Transverse colon (tissue), 4 donors: ENCODE results near the gene CLEC4M. TPM values are rescaled to one million over a fixed set of nuclear protein-coding genes. Genes with fewer than 3 reads are reported as not detected.

ENCODE experiments used
- DNase-seq: peaks from one replicate; pipeline ENCODE4 v3.0.0-alpha.2; 2019
- H3K27ac ChIP-seq, 4 donors: fragments of 200-600 bp; sonication (generic); 2 replicates each; pipeline ENCODE4 v1.5.1; 2016 to 2018; ENCODE audit warnings: inconsistent platforms in 4 of 4
- H3K27me3 ChIP-seq: fragments of 200-600 bp; sonication (generic); 2 replicates; pipeline ENCODE4 v1.5.1; 2017; ENCODE audit warnings: inconsistent platforms
- H3K36me3 ChIP-seq, 4 donors: fragments of 200-600 bp; sonication (generic); 2 replicates each; pipeline ENCODE4 v1.5.1; 2017 to 2019; ENCODE audit warnings: inconsistent platforms in 4 of 4
- H3K4me1 ChIP-seq, 4 donors: fragments of 200-600 bp; sonication (generic); 2 replicates each; pipeline ENCODE4 v1.5.1; 2017 to 2020; ENCODE audit warnings: inconsistent platforms in 4 of 4
- H3K4me3 ChIP-seq, 4 donors: fragments of 200-600 bp; sonication (generic); 1 replicate in 1 of 4; 2 replicates in 3 of 4; pipeline versions ENCODE4 v1.5.1 to v1.6.1; 2017 to 2019; ENCODE audit warnings: inconsistent platforms in 4 of 4
- H3K9me3 ChIP-seq, 2 donors: fragments of 200-600 bp; sonication (generic); 2 replicates each; pipeline ENCODE4 v1.5.1; 2017 to 2019; ENCODE audit warnings: inconsistent platforms in 2 of 2
- CTCF ChIP-seq, 5 experiments: fragments of 200-600 bp in 3 of 5; fragments of 450-650 bp in 2 of 5; sonication (generic) in 3 of 5; IDR thresholded peaks; 1 replicate in 2 of 5; 2 replicates in 3 of 5; pipeline ENCODE4 v1.5.1; 2016 to 2017; ENCODE audit warnings: antibody characterized with exemption in 5 of 5, inconsistent platforms in 3 of 5, mild to moderate bottlenecking in 2 of 5, moderate library complexity in 1 of 5
- EP300 ChIP-seq: sonication (generic); formaldehyde crosslinking; IDR thresholded peaks from one replicate; pipeline ENCODE4 v1.6.1; 2017; ENCODE audit warnings: antibody characterized with exemption, low read depth
- POLR2A ChIP-seq: fragments of 450-650 bp; IDR thresholded peaks from one replicate; pipeline ENCODE4 v1.6.1; 2016; ENCODE audit warnings: antibody characterized with exemption, mild to moderate bottlenecking, moderate library complexity
- POLR2AphosphoS5 ChIP-seq, 3 donors: sonication (generic); formaldehyde crosslinking; IDR thresholded peaks; one replicate each; pipeline ENCODE4 v1.6.1; 2016; ENCODE audit warnings: antibody characterized with exemption in 3 of 3
- WGBS, 2 donors: methylation state at CpG; one replicate each; pipeline ENCODE4 v1.1.5; 2018; ENCODE audit warnings: low coverage in 1 of 2; 5-methylcytosine and 5-hydroxymethylcytosine counted together
- in situ Hi-C, 4 donors: fragments of 200-750 bp; cut with MboI; loops; one replicate each; pipeline versions ENCODE4 v1.15.0 to v1.15.1; 2017; ENCODE audit warnings: low sequenced_read_pairs in 3 of 4, low pct_ligation_motif_present in 1 of 4, low pct_unique_long_range_greater_than_20kb in 1 of 4
- intact Hi-C: fragments of 100-400 bp; cut with DNase I; formaldehyde crosslinking; loops from one replicate; pipeline ENCODE4 v1.15.1; 2023; ENCODE audit warnings: low total_unique reads
- total RNA-seq, 4 donors: library from RNA; depleted of rRNA; stranded (reverse); fragments of >200 nt; gene quantifications; one replicate each; pipeline ENCODE4 v1.1.0, GENCODE V29; 2016

CLEC4M gene
- total RNA-seq, 4 donors from 2014 or later, result 0.16 TPM; not detected in 3

GRCh38 chr19:7787141-7787540 lies 24.1 kb downstream of the CLEC4M start:
- Histone ChIP-seq H3K9me3 (peaks cover 0 to 2% of the 10 kb centered on the region in 2 donors), H3K4me3 (no peak overlapping the region), H3K27me3 (peaks cover 92% of the 10 kb centered on the region), H3K27ac (no peak overlapping the region), H3K4me1 (peaks cover 0 to 7% (median 6%) of the 10 kb centered on the region in 4 donors), H3K36me3 (no peaks in the 10 kb centered on the region)
- intact Hi-C loops, result no loop called here
- DNase-seq, result no peak
- 24% methylated on average over 10 of the region's 10 CpGs; no CpG with 5 or more reads in 1 of the 2 donors for WGBS, 2 donors
- TF ChIP-seq EP300 (no peak), CTCF (IDR thresholded peaks at IDR 0.05) (no peak), POLR2A (no peak)
- in situ Hi-C loops, result no loop called here

GRCh38 chr19:7787602-7788177 lies 24.6 kb downstream of the CLEC4M start:
- peaks cover 86% of the 10 kb centered on the region for H3K27me3 ChIP-seq
- TF ChIP-seq CTCF (IDR thresholded peaks at IDR 0.05), result no peak
- TF ChIP-seq EP300, result no peak
- no peak for TF ChIP-seq POLR2AphosphoS5 (IDR thresholded peaks at IDR 0.05)
- no peak for TF ChIP-seq POLR2A
- no peaks in the 10 kb centered on the region for H3K36me3 ChIP-seq
- H3K9me3 ChIP-seq, result peaks cover 0 to 2% of the 10 kb centered on the region in 2 donors
- H3K27ac ChIP-seq, result no peak overlapping the region
- in situ Hi-C loops (no loop called here), intact Hi-C loops (no loop called here)
- peaks cover 0 to 7% (median 6%) of the 10 kb centered on the region in 4 donors for H3K4me1 ChIP-seq
- DNase-seq, result no peak
- H3K4me3 ChIP-seq, result no peak overlapping the region
- 0 to 24% methylated on average over 1 to 22 of the region's 22 CpGs for WGBS, 2 donors

GRCh38 chr19:7788178-7788932 lies 25.3 kb downstream of the CLEC4M start:
- no peak for DNase-seq

More at GRCh38 chr19:7788178-7788932, 25.3 kb downstream of the CLEC4M start:
- peaks cover 80% of the 10 kb centered on the region for H3K27me3 ChIP-seq
- 6% methylated on average over 43 of the region's 67 CpGs; no CpG with 5 or more reads in 1 of the 2 donors for WGBS, 2 donors
- in situ Hi-C loops (no loop called here), intact Hi-C loops (no loop called here)
- TF ChIP-seq EP300 (no peak), POLR2AphosphoS5 (IDR thresholded peaks at IDR 0.05) (no peak), POLR2A (no peak), CTCF (IDR thresholded peaks at IDR 0.05) (no peak)
- H3K36me3 ChIP-seq, result no peaks in the 10 kb centered on the region
- no peak overlapping the region for H3K27ac ChIP-seq
- H3K9me3 ChIP-seq, result peaks cover 0 to 2% of the 10 kb centered on the region in 2 donors
- H3K4me3 ChIP-seq, result no peak overlapping the region
- peaks cover 0 to 7% (median 6%) of the 10 kb centered on the region in 4 donors for H3K4me1 ChIP-seq
